GM23338 (cell line): ENCODE data around the gene BTBD19. TPM values are rescaled to one million over a fixed set of nuclear protein-coding genes. Genes with fewer than 3 reads are reported as not detected.
A peak's percentile ranks its signal among the peaks of the same experiment; 100 is the strongest.

ENCODE experiments used
- ATAC-seq: fragments of 200-7000 bp; cut with Tn5 transposase; 3 replicates; pipeline ENCODE4 v1.9.1; 2020
- DNase-seq: peaks from one replicate; pipeline ENCODE4 v3.0.0-alpha.2; 2015; ENCODE audit warnings: low spot score
- H2AFZ ChIP-seq: fragments of 200-600 bp; sonication (generic); 2 replicates; pipeline ENCODE4 v1.8.0; 2016; ENCODE audit warnings: antibody characterized with exemption, mild to moderate bottlenecking, moderate library complexity
- H3F3A ChIP-seq: fragments of 200-600 bp; sonication (generic); replicated peaks from 2 replicates; pipeline ENCODE4 v1.8.0; 2017; ENCODE audit warnings: antibody characterized with exemption, mixed run types, low read depth
- H3K27ac ChIP-seq: fragments of 200-600 bp; sonication (generic); 2 replicates; pipeline ENCODE4 v1.6.1; 2016; ENCODE audit warnings: low read depth
- H3K27me3 ChIP-seq: fragments of 200-600 bp; sonication (generic); 2 replicates; pipeline ENCODE4 v1.8.0; 2016; ENCODE audit warnings: mild to moderate bottlenecking, mixed run types, moderate library complexity; ENCODE audit not compliant: insufficient read depth
- H3K36me3 ChIP-seq: fragments of 200-600 bp; sonication (generic); 2 replicates; pipeline ENCODE4 v1.8.0; 2016; ENCODE audit warnings: mild to moderate bottlenecking; ENCODE audit not compliant: insufficient read depth
- H3K4me1 ChIP-seq: fragments of 200-600 bp; sonication (generic); 2 replicates; pipeline ENCODE4 v1.8.0; 2016; ENCODE audit warnings: mild to moderate bottlenecking, moderate library complexity; ENCODE audit not compliant: insufficient read depth
- H3K4me2 ChIP-seq: fragments of 200-600 bp; sonication (generic); 2 replicates; pipeline ENCODE4 v1.7.1; 2017; ENCODE audit warnings: mixed run types
- H3K4me3 ChIP-seq: fragments of 200-600 bp; sonication (generic); 2 replicates; pipeline ENCODE4 v1.6.1; 2016; ENCODE audit warnings: mixed run types
- H3K79me2 ChIP-seq: fragments of 200-600 bp; sonication (generic); replicated peaks from 2 replicates; pipeline ENCODE4 v1.8.0; 2017; ENCODE audit warnings: mild to moderate bottlenecking; ENCODE audit not compliant: insufficient read depth
- H3K9me2 ChIP-seq: fragments of 200-600 bp; sonication (generic); 2 replicates; pipeline ENCODE4 v1.8.0; 2017; ENCODE audit not compliant: insufficient read depth
- H4K20me1 ChIP-seq: fragments of 200-600 bp; sonication (generic); replicated peaks from 2 replicates; pipeline ENCODE4 v1.8.0; 2017; ENCODE audit warnings: mild to moderate bottlenecking; ENCODE audit not compliant: insufficient read depth
- H3K27ac Mint-ChIP-seq: 2 replicates; pipeline ENCODE4 v1.8.0; 2020; ENCODE audit warnings: inconsistent platforms, mild to moderate bottlenecking, moderate library complexity, mixed read lengths
- H3K27me3 Mint-ChIP-seq: 3 replicates; pipeline ENCODE4 v1.8.0; 2022; ENCODE audit warnings: low read depth, mild to moderate bottlenecking, moderate library complexity, mixed read lengths, inconsistent platforms; ENCODE audit not compliant: insufficient read depth, poor library complexity
- H3K36me3 Mint-ChIP-seq: 3 replicates; pipeline ENCODE4 v1.8.0; 2021; ENCODE audit warnings: low read depth, mild to moderate bottlenecking, inconsistent platforms, moderate library complexity, mixed read lengths
- H3K4me1 Mint-ChIP-seq: 3 replicates; pipeline ENCODE4 v1.8.0; 2020; ENCODE audit warnings: mild to moderate bottlenecking, inconsistent platforms, mixed read lengths
- H3K4me3 Mint-ChIP-seq: 3 replicates; pipeline ENCODE4 v1.8.0; 2021; ENCODE audit warnings: moderate library complexity, mild to moderate bottlenecking, inconsistent platforms, mixed read lengths
- H3K9me3 Mint-ChIP-seq: 3 replicates; pipeline ENCODE4 v1.8.0; 2020; ENCODE audit warnings: moderate library complexity, mild to moderate bottlenecking, inconsistent platforms, mixed read lengths
- CREB1 ChIP-seq: fragments of 250-450 bp; sonication (Bioruptor Pico); IDR thresholded peaks from 2 replicates; pipeline ENCODE4 v1.5.0; 2020; ENCODE audit warnings: low read depth, mild to moderate bottlenecking, moderate library complexity
- JUNB ChIP-seq: IDR thresholded peaks from one replicate; pipeline ENCODE4 v1.6.1; 2016; ENCODE audit warnings: antibody characterized with exemption; ENCODE audit not compliant: unreplicated experiment
- STAT1 ChIP-seq: IDR thresholded peaks from one replicate; pipeline ENCODE4 v1.6.1; 2016; ENCODE audit warnings: antibody characterized with exemption; ENCODE audit not compliant: unreplicated experiment
- ZNF331 ChIP-seq: fragments of 250-450 bp; sonication (Bioruptor Pico); IDR thresholded peaks from 2 replicates; pipeline ENCODE4 v1.5.0; 2020; ENCODE audit warnings: low read depth, mild to moderate bottlenecking, moderate library complexity
- polyA plus RNA-seq: library from polyadenylated mRNA; unstranded; fragments of >200 nt; fragmentation: Nextera tagmentation; extraction: Ambion mirVana; gene quantifications from 2 replicates; pipeline ENCODE4 v1.2.1, GENCODE V29; 2016
- total RNA-seq: library from RNA; depleted of rRNA; stranded (reverse); fragments of >200 nt; shearing (Covaris generic); gene quantifications from 2 replicates; pipeline ENCODE4 v1.2.3, GENCODE V29; 2014
- TF ChIP-seq, protein P1 (sequence below), 2 experiments: fragments of 200-600 bp in 1 of 2; sonication (generic) in 1 of 2; conservative IDR thresholded peaks; 2 replicates each; pipeline versions ENCODE4 v1.5.1 to v1.6.1; 2016 to 2017; ENCODE audit warnings: antibody characterized with exemption in 2 of 2, low read depth in 2 of 2, mild to moderate bottlenecking in 2 of 2, moderate library complexity in 1 of 2

Gene BTBD19
- total and polyA plus RNA-seq, 2 experiments from 2014 or later: 0.37 to 0.66 TPM

DNA sequence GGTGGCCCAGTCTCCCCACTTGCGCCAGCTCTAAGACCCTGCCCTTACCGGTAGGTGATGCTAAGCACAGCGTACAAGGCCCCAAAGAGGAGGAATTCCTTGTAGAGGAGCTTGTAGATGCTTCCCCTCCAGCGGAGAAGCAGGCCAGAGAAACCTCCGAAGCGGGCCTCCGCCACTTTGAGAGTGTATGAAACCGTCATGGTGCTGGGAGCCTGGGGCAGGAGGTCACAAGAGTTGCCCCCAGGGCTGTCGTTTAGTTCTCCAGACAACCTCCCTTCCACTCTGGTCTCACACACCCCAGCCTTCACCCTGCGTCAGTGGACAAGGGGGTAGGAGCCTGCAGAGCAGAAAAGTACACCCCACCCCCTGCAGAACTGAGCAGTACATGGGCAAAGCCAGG, 20.8 kb upstream of the BTBD19 start:
- Mint-ChIP-seq H3K27ac (no peak overlapping the region), H3K4me3 (no peak overlapping the region), H3K36me3 (no peaks in the 10 kb centered on the region; the same call in 2 of the 3 replicates), H3K4me1 (peaks cover 33% of the 10 kb centered on the region), H3K9me3 (no peaks in the 10 kb centered on the region; the same call in 2 of the 3 replicates), H3K27me3 (peaks cover 25% of the 10 kb centered on the region)
- H3K36me3 ChIP-seq: no peaks in the 10 kb centered on the region
- H3F3A ChIP-seq: peaks cover 29% of the 10 kb centered on the region
- H3K4me3 ChIP-seq: no peak overlapping the region
- DNase-seq (no peak), ATAC-seq (no peak)
- H3K4me1 ChIP-seq: peaks cover 22% of the 10 kb centered on the region
- no peaks in the 10 kb centered on the region for H3K79me2 ChIP-seq
- no peaks in the 10 kb centered on the region for H3K9me2 ChIP-seq
- TF ChIP-seq JUNB: no peak
- TF ChIP-seq CREB1 (CRISPR knock-in tag): no peak
- no peak for TF ChIP-seq STAT1
- 0 out of 2 replicates have a peak, but pooled peaks cover 10% of the 10 kb centered on the region for H3K27me3 ChIP-seq
- H2AFZ ChIP-seq: no peak overlapping the region
- no peaks in the 10 kb centered on the region for H4K20me1 ChIP-seq
- no peak overlapping the region for H3K4me2 ChIP-seq
- H3K27ac ChIP-seq: no peak overlapping the region

DNA sequence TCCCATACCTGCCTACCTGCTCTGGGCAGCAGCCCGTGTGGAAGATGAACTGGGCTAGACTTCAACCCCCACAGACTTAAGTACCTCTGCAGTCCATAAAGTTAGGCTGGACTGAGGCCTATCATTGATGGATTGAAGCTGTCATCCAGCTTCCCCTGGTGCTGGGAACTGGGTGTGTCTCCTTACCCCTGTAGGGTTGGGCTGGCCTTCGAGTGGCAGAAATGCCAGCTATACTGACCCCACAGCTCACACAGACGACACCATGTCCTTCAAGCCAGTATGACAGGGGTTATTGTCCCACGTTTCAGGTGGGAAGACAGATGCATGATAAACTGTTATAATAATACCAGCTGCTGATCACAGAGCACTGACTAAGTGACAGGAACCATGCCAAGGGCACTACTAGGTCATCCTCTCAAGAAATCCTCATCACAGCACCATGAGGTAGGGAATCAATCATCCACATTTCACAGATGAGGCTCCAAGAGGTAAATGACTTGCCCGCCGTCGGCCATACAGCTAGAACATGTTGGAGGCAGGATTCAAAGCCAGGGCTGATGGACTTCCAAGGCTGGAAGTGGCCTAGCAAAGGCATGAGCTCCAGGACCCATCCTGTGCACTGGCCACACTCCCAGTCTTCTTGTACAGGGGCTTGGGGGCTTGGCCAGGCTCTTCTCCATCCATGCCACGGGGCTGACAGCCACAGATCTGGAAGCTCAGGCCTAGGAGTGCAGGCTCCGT, 20.0 kb upstream of the BTBD19 start, which contains the start of gene BEST4:
Gene BEST4 (minus strand): TSS at position 51 of the 741 bp plus-strand sequence. CDS start 465 bp downstream, outside the sequence.
- no peaks in the 10 kb centered on the region for H3K36me3 ChIP-seq
- peaks cover 21% of the 10 kb centered on the region for H3F3A ChIP-seq
- TF ChIP-seq ZNF331 (CRISPR knock-in tag): no peak
- TF ChIP-seq, protein P1, sequence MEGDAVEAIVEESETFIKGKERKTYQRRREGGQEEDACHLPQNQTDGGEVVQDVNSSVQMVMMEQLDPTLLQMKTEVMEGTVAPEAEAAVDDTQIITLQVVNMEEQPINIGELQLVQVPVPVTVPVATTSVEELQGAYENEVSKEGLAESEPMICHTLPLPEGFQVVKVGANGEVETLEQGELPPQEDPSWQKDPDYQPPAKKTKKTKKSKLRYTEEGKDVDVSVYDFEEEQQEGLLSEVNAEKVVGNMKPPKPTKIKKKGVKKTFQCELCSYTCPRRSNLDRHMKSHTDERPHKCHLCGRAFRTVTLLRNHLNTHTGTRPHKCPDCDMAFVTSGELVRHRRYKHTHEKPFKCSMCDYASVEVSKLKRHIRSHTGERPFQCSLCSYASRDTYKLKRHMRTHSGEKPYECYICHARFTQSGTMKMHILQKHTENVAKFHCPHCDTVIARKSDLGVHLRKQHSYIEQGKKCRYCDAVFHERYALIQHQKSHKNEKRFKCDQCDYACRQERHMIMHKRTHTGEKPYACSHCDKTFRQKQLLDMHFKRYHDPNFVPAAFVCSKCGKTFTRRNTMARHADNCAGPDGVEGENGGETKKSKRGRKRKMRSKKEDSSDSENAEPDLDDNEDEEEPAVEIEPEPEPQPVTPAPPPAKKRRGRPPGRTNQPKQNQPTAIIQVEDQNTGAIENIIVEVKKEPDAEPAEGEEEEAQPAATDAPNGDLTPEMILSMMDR (conservative IDR thresholded peaks at IDR 0.05; ENCODE audit: low read depth in 2 of 2): no peak
- no peak for ATAC-seq
- H4K20me1 ChIP-seq: no peaks in the 10 kb centered on the region
- H3K4me3 ChIP-seq: 0 out of 2 replicates have a peak within 1 kb of the TSS, but pooled peaks have one; percentile 73
- Mint-ChIP-seq H3K27ac (no peak within 1 kb of the TSS), H3K4me1 (peaks cover 35% of the 10 kb centered on the region), H3K9me3 (no peaks in the 10 kb centered on the region; the same call in 2 of the 3 replicates), H3K4me3 (no peak within 1 kb of the TSS), H3K36me3 (no peaks in the 10 kb centered on the region; the same call in 2 of the 3 replicates), H3K27me3 (peaks cover 25% of the 10 kb centered on the region)
- H3K27me3 ChIP-seq: 0 out of 2 replicates have a peak, but pooled peaks cover 10% of the 10 kb centered on the region
- H3K27ac ChIP-seq: no peak within 1 kb of the TSS
- no peak within 1 kb of the TSS for H3K4me2 ChIP-seq
- DNase-seq: no peak
- no peak within 1 kb of the TSS for H2AFZ ChIP-seq
- peaks cover 25% of the 10 kb centered on the region for H3K4me1 ChIP-seq
- H3K79me2 ChIP-seq: no peaks in the 10 kb centered on the region
- no peaks in the 10 kb centered on the region for H3K9me2 ChIP-seq
